ENCODE data around the gene GZMB.
"Not testable (repeated sequence)": the region's sequence is repeated elsewhere in the genome, so short reads cannot be mapped to it uniquely, and the experiment has no call there.

The GZMB gene, protein sequence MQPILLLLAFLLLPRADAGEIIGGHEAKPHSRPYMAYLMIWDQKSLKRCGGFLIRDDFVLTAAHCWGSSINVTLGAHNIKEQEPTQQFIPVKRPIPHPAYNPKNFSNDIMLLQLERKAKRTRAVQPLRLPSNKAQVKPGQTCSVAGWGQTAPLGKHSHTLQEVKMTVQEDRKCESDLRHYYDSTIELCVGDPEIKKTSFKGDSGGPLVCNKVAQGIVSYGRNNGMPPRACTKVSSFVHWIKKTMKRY

DNA sequence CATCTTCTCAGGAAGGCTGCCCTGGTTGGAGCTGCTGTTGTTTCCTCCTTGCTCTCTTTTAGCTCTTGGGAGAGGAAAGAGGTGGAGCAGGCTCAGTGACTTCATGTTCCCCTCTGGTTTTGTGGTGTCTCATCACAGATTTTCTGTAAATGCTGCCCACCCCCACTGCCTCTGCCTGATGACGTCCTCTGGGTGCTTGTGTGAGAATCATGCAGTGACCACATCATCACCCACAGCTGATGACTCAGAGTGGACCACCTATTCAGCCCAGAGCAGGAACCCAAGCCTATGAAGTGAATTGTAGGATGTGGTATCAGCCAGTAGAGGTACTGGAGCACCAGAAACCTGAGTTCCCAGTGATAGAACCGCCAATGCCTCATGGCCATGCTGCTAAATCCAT is at the start of gene GZMB:
TSS of gene GZMB (minus strand) at position 33 of the 400 bp plus-strand sequence. CDS start at position 3, 30 bp downstream.
- peak; percentile 88 for DNase-seq

DNA sequence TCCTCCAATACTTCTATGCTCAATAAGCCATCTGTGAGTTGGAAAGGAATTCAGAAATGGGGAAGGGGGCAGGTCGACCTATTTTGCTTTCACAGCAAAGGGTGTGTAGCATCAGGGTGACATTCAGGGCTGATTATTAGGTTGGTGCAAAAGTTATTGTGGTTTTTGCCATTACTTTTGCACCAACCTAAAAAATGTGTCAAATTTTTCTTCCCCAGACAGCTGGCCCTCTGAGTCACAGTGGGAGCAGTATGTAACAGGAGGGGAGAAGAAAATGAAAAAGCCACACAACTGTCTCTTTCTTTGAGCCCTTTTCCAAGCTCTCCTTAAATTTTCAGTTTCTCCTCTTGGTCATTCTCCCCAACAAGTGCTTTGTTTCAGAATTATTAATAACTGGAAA is 47.1 kb upstream of the GZMB start:
- DNase-seq = no peak

- no peak for DNase-seq
Observed at GRCh38 chr14:24680516-24680915, 46.5 kb upstream of the GZMB start.

GRCh38 chr14:24679248-24679961 is 45.4 kb upstream of the GZMB start:
- no peak for DNase-seq

DNA sequence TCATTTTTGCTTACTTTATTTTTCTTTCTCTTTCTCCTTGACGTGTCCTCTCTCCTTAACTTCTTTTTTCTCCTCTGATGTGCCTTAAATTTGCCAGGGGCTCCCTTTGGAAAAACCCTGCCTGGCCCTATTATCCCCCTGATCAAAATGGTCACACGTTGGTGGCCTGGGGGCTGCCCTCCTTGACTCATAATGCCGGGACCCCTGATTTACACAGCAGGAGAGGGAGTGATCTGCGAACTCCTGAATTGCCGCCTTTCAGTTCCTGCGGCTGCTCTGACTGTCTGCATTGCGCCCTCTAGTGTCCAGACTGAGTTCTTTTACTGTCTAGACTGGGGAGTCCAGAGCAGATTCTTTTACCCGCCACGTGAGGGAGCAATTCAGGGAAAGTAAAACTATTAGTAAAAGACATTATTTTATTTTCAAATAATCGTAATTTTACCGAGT is 44.8 kb upstream of the GZMB start:
- DNase-seq = peak; percentile 85

DNA sequence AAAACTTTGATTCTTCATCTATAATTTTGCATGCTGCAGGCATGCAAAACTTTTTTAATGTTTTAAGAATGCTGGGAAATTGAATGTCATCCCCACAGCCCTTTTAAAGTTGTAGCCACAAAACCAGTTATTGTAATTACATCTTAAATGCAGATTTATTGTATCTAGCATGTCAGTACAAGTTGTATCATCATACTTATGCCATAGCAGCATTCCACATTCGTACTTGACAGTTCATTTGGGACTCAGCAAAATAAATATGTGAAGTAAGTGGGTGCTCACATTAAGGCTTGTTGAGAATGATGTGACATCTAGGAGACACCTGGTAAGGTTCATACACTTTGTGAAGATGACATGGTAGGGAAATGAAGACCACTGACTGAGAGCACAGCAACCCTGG is 44.0 kb upstream of the GZMB start:
- DNase-seq = no peak

- DNase-seq = peak; percentile 74
Observed at GRCh38 chr14:24674204-24674970, 40.4 kb upstream of the GZMB start.

DNA sequence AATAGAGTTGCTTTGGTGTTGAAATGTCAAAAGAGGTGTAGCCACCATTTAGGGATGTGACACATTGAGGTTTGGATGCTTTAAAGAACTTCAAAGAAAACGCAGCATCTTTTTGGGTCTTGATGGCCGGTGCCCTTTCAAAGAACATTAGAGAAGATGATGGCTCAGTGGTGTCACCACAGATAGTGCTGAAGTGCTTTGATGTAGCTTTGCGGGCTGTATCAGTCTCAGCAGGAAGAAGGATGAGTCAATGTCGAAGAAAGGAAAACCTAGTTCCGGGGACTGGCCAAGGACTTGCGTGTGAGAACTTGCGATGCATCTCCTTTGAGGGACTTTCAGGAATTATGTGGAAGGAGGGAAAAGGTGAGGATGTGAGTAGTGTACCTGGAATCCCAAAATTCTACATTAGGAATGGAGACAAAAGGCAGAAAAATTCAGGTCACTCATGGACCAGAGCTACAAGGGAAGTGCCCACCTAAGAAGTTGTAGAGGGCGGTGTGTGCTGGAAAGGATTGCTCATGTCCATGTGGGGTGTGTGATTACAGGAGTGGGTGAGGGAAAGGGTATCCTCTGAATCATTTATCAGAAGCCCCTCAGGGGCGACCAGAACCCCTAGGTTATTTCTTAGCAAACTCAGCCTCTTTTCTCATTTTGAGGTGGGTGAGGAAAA is 39.7 kb upstream of the GZMB start:
- DNase-seq = peak; percentile 78

DNA sequence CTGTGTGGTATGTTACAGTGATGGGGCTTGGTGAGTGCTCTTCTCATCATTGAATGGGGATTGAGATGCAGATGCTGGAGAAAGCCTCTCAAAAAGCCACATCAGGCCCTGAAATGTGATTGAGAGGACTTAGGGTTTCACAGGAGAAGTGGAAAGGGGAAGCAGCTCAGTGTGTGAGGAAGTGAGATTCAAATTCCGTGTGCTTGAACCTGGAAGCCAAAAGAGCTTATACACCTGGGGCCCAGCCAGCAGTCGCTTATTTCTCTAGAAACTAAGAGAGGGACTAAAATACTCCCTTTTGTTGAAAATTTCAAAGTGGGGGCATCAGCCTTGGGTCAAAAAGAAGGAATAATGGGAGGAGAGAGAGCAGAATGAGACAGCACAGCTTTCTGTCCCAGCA is 39.1 kb upstream of the GZMB start:
- no peak for DNase-seq

GRCh38 chr14:24670594-24670993 is 36.6 kb upstream of the GZMB start:
- peak; percentile 71 for DNase-seq

GRCh38 chr14:24669651-24670050 is 35.7 kb upstream of the GZMB start:
- no peak for DNase-seq

DNA sequence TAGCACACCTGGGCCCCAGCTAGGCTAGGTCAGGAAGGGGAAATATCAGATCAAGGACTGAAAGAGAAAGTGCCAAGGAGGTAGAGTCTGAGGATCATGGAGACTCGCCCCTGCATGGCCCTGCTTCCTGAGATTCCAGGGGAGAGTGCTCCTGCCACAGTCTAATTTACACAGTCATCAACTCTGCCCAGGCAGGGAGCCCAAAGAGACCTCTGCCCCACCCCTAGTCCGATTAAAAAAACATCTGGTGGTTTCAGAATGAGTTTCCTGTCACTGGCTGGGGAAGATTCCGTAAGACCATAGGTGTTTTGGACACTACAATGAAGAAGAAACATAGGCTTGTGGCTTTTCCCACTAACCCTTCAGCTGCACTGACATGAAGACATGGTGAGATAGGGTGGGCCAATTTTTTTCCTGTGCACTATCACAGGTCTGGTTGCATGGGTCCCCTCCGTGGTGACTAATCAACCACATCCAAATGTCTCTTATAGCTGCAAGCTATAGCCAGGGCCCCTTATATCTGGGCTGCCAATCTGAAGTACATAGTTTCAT is 31.5 kb upstream of the GZMB start:
- no peak for DNase-seq

DNA sequence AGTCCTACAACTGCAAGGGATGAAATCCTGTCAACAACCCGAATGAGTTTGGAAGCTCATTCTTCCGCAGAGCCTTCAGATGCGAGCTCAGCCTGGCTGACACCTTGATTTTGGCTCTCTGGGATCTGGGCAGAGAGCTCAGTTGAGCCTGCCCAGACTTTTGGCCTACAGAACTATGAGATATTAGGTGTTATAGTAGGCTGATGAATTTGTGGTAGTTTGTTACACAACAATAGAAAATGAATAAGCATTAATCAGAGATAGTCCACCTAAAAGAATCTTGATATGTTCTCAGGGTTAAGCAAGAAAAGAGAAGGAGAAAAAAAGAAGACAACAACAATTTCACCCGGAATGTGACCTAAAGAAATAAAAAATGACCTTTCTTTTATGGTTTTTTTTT is 30.4 kb upstream of the GZMB start:
- DNase-seq = no peak

GRCh38 chr14:24662753-24663152 is 28.8 kb upstream of the GZMB start:
- no peak for DNase-seq

DNA sequence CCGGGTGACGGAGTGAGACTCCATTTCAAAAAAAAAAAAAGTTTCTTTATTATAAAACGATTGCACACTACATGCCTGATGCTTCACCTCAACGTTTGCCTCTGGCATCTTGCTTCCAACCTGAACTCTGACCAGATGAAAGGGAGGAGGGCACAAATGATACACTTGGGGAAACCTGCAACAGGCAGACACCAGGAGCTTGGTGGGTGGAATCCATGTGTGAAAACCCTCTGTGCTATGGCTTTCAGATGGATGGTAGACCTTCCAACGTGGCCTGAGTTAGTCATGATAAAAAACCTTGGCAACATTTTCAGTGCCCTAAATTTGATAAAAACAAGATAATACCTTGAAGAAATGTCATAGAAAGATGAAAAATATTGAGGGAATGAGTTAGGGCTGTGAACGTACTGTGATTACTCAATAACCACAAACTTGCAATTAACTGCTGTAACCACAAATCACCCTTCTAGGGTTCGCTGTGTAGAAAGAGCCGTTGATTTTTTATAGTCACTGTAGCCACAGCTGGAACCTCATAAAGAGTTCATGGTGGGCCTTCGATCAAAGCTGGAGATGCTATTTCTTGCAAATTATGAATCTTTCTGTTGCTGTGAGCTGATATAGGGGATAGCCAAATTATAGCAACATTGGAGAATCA is 26.1 kb upstream of the GZMB start:
- DNase-seq = no peak

- DNase-seq = not testable (repeated sequence)
Observed at GRCh38 chr14:24648361-24648760, 14.4 kb upstream of the GZMB start.

DNA sequence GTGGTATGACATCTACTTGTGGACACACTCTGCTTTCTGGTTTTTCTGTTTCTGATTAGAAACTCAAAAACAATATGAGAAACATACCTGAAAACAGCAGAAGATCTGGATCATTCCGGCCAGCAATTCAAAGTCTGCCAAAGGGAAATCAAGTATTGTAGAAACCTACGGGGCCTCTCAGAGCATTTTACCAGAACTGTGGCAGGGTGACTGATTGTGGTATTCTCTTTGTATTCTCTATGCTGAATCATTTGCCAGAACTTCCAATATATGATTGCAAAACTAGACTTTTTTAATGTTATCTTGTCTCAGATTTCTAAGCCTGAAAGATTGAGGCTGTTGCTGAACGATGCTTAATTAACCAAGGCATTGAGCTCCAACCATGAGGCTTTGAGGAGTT is 5.9 kb upstream of the GZMB start:
- no peak for DNase-seq

DNA sequence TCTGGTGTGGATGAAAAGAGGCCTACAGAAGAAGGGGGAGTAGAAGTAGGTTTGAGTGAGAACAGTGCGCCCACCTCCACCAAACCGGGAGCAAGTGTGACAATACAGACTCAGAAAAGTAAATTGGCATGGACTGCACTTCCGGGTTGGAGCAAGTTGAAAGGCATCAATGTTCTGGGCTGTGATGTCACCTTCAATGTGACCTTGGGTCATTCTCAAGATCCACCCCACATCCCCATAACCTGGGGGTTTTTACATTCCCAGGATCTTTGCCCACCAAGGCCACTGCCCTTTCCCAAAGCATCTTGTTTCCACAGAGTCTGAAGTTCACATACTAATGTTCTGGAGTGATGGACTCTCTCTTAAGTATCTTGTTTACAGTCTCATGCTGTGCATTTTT is 5.3 kb upstream of the GZMB start:
- DNase-seq = no peak

DNA sequence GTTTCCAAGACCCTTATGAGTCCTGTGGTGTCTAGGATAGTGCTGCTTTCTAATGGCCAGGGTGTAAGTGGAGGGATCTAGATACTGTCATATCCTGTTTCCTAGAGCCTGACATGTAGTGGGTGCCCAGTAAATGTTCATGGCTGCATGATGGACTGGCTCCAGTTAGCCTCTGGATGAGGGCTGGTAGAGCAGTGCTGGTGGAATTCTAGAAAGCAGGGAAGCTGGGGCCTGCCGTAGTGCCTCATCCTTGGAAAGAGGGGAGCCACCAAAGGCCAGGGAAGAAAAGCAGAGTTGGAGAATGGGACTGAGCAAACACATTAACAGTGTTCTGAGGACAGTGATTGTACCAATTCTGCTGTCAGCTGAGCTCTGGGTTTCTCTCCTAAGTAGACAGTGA is 637 bp downstream of the GZMB start:
- DNase-seq = no peak

- no peak for DNase-seq
Observed at GRCh38 chr14:24632761-24633160, 1.2 kb downstream of the GZMB start.

DNA sequence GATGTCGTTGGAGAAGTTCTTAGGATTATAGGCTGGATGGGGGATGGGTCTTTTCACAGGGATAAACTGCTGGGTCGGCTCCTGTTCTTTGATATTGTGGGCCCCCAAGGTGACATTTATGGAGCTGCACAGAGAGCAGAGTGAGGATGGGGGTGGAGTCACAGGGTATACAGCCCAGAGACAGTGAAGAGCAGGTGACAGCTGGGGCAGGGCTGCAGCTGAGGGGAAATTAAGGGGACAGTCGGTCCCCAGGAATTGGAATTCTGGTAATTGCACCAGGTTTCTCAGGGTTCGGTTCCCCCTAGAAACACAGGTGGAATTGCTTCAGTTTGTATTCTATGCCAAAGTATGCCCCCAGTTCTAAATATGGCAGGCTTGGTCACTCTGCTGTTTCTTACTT is 1.7 kb downstream of the GZMB start:
- peak; percentile 66 for DNase-seq

GRCh38 chr14:24631749-24632335 is 2.1 kb downstream of the GZMB start:
- DNase-seq = peak; percentile 75

Measured in activated CD8-positive, alpha-beta memory T cell treated with anti-CD3 and anti-CD28 coated beads, Interleukin-2, amount 50 U/mL, for 48 hours (primary cell).